DLD1 (cell line): ENCODE measurements around the gene KANTR.
"Not testable (repeated sequence)": the region's sequence is repeated elsewhere in the genome, so short reads cannot be mapped to it uniquely, and the experiment has no call there.

Experiments
- in situ Hi-C: cut with HindIII; loops from 2 replicates; pipeline ENCODE4 v1.10.0; 2017; ENCODE audit warnings: low sequenced_read_pairs

The KANTR gene

DNA sequence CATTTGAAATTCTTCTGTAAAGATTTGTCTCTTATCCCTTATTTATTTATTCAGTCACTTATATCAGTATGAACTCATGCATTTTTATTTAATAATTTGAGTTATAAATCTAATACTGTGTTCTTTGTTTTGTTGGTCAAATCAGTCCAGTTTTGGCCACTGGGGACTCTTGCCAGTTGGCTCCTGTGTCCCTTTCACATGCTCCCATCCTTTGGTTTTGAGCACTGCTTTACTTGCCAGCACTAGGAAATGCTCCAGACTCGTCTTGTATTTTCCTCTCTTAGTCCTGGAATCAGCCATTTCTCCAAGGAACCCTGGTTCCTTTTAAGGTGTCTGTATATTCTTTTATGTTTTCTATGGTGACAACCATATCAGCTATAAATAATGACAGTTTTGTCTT lies 28.1 kb downstream of the KANTR start:
- in situ Hi-C loops, result no loop called here

- in situ Hi-C loops, result no loop called here
Measured at GRCh38 chrX:53125506-53125905, 31.6 kb downstream of the KANTR start.

GRCh38 chrX:53126377-53126776 lies 32.4 kb downstream of the KANTR start:
- in situ Hi-C loops, result no loop called here

DNA sequence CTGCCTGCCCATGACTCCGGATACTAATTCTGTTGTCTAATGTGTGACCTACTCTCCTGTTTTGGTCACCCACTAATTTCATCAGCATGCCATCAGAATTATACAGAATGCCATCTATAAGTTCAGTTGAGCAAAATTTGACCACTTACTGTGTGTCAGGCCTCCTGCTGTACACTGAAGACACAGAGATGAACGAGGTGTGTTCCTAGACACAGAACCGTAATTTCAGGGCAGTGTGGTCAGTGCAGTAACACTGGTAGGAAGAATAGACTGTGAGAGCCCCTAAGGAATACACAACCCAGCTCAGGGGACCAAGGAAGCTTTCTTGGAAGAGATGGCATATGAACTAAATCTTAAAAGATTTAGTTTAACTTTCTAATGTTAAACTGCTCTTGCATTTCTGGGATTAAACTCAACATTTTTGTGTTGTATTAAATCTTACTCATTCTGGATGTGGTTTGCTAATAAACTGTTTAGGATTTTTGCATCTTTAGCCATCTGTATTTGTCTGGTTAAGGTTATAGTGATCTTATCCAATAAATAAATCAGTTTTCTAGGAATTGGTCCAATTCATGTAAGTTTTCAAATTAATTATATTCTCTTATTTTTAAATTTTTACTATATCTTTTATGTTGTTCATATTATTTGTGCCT lies 34.3 kb downstream of the KANTR start:
- in situ Hi-C loops, result no loop called here

GRCh38 chrX:53133400-53133799 lies 39.5 kb downstream of the KANTR start:
- in situ Hi-C loops, result no loop called here

DNA sequence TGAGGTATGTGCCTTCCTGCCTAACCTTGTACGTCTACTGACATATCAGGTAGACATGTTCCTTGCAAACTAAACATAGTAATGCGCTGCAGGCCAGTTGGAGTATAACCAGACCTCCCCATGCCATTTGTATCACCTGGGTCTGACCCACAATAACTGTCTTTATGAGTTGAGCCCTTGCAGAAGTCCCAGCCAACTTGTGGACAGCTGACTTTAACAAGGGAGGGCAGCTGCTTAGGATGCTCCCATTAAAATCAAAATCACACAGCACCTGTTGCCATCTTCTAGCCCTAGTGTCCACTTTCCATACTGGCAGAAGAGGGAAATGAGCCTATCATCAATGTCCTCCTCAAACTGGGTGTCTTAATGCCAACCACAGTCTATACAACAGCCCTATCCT lies 41.6 kb downstream of the KANTR start:
- in situ Hi-C loops, result no loop called here

- in situ Hi-C loops, result no loop called here
Measured at GRCh38 chrX:53153581-53153980, 59.6 kb downstream of the KANTR start.

- in situ Hi-C loops, result no loop called here
Measured at GRCh38 chrX:53155512-53156206, 61.7 kb downstream of the KANTR start.

DNA sequence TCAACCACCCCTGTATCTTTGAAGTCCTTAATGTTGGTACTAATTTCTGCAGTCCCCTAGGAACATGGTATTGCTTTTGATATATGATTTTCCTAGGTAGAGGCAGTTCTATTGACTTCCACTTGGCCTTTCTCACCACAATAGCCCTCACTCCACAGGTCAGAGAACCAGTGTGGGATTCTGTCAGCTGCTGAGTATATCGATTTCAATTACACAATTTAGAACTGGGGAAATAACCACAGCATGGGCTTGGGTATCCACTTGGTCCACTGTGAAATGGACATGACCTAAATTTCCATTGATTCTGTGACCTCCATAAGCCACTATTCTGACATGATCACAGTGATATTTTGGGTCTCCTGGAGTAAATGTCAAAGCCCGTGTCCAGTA lies 62.3 kb downstream of the KANTR start:
- in situ Hi-C loops, result no loop called here

DNA sequence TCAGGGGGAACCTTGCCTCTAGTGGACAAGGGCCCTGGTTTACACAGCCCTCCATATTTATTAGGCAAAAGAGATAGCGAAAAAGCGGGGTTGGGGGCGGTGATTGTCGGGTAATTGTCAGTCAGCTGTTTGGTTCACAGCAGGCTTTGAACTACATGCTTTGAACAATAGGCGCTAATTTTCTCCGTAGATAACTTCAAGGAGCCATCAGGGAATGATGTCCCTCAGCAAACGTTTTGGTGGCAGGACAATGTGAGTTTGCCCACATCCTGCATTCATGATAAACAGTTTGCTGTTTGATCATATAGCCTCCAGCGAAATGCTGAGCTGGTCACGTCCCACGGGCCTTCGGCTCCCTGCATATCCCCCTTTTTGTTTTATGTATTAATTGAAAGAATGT lies 65.2 kb downstream of the KANTR start:
- in situ Hi-C loops, result no loop called here

GRCh38 chrX:53160297-53160983 lies 66.5 kb downstream of the KANTR start:
- in situ Hi-C loops, result no loop called here

DNA sequence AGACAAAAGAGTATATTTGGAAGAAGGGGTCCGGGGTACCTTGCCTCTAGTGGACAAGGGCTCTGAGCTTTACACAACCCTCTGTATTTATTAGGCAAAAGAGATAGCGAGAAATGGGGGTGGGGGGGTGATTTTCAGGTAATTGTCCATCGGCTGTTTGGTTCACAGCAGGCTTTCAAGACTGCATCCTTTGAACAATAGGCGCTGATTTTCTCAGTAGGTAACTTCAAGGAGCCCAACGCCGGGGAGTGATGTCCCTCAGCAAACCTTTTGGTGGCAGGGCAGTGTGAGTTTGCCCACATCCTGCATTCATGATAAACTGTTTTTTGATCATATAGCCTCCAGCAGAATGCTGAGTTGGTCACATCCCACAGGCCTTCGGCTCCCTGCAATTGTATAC lies 69.5 kb downstream of the KANTR start:
- in situ Hi-C loops, result no loop called here

DNA sequence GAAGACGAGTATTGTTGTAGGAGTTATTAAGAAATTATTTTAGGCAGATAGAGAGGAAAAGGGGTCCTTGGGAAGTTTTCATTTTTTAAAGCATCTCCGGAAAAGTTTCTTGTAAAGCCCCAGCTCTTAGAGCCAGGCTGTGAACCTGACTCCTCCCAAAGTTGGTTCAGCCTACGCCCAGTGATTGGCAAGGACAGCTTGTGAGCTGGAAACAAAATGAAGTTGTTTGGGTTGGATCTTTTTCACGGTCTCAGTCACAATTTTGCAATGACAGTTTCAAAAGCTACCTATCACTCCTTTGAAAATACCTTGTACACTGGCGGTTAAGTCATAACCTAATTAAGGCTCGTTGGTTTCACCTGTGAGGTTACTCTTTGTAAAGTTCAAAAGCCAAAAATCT lies 70.6 kb downstream of the KANTR start:
- in situ Hi-C loops, result not testable (repeated sequence)

DNA sequence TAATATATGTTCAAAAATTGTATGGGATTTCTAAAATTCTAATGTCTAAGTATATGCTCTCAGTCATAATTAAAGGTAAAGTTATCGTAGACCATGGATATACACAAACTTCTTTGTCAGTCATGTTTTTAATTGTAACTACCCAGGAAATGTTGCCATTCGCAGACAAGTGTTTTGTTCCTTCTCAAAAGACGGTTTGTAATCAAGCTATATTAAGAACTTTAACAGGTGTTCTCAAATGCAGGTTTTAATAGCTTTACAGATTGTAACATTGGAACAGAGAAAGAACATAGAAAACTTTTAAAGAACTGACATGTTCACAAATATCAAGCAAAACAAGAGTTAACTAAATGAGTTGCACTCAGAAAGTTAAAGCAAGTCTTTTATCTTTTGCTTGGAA lies 72.2 kb downstream of the KANTR start:
- in situ Hi-C loops, result no loop called here

GRCh38 chrX:53171356-53171755 lies 77.4 kb downstream of the KANTR start:
- in situ Hi-C loops, result no loop called here
